WTC11 (cell line): ENCODE results near the gene GOLGB1. TPM values are rescaled to one million over a fixed set of nuclear protein-coding genes. Genes with fewer than 3 reads are reported as not detected.
"Not testable (repeated sequence)": the region's sequence is repeated elsewhere in the genome, so short reads cannot be mapped to it uniquely, and the experiment has no call there.

Experiments used
- ATAC-seq: fragments of 200-7000 bp; cut with Tn5 transposase; 2 replicates; pipeline ENCODE4 v1.10.0; 2021; ENCODE audit warnings: mild to moderate bottlenecking, moderate library complexity
- CTCF ChIA-PET: fragments of 300-600 bp; sonication (Branson Sonifier 250); formaldehyde crosslinking; loops from one replicate; lab custom pipeline; 2021; ENCODE audit warnings: antibody characterized with exemption; lab: Charles Lee
- POLR2A ChIA-PET: fragments of 350-600 bp; sonication (Branson Sonifier 250); formaldehyde crosslinking; loops from one replicate; lab custom pipeline; 2021; ENCODE audit warnings: antibody characterized with exemption; lab: Charles Lee
- DNase-seq: peaks from one replicate; pipeline ENCODE4 v3.0.0; 2021; ENCODE audit warnings: low spot score
- H3K27ac Mint-ChIP-seq: 2 replicates; pipeline ENCODE4 v1.8.0; 2021; ENCODE audit warnings: mixed read lengths
- H3K27me3 Mint-ChIP-seq: 2 replicates; pipeline ENCODE4 v1.8.0; 2021; ENCODE audit warnings: low read depth, mild to moderate bottlenecking, moderate library complexity, mixed read lengths
- H3K36me3 Mint-ChIP-seq: 2 replicates; pipeline ENCODE4 v1.8.0; 2021; ENCODE audit warnings: mixed read lengths
- H3K4me1 Mint-ChIP-seq: 2 replicates; pipeline ENCODE4 v1.8.0; 2022; ENCODE audit warnings: mixed read lengths
- H3K4me3 Mint-ChIP-seq: 2 replicates; pipeline ENCODE4 v1.8.0; 2021; ENCODE audit warnings: mild to moderate bottlenecking, moderate library complexity, mixed read lengths
- H3K9me3 Mint-ChIP-seq: 2 replicates; pipeline ENCODE4 v1.8.0; 2021; ENCODE audit warnings: mixed read lengths
- E2F1 ChIP-seq: sonication (generic); formaldehyde crosslinking; IDR thresholded peaks from 2 replicates; pipeline ENCODE4 v1.8.0; 2022; ENCODE audit warnings: mild to moderate bottlenecking, missing genetic modification reagents
- E2F4 ChIP-seq: sonication (generic); formaldehyde crosslinking; IDR thresholded peaks from 2 replicates; pipeline ENCODE4 v1.8.1; 2022; ENCODE audit warnings: low read depth, mild to moderate bottlenecking, moderate library complexity, missing genetic modification reagents, borderline replicate concordance
- ETV6 ChIP-seq: sonication (generic); formaldehyde crosslinking; IDR thresholded peaks from 2 replicates; pipeline ENCODE4 v1.8.1; 2022; ENCODE audit warnings: mild to moderate bottlenecking, missing genetic modification reagents
- GABPB1 ChIP-seq: sonication (generic); formaldehyde crosslinking; IDR thresholded peaks from 2 replicates; pipeline ENCODE4 v1.8.1; 2023; ENCODE audit warnings: mild to moderate bottlenecking, missing genetic modification reagents
- IRF2 ChIP-seq: sonication (generic); formaldehyde crosslinking; IDR thresholded peaks from 2 replicates; pipeline ENCODE4 v1.8.0; 2022; ENCODE audit warnings: low read depth, missing genetic modification reagents, borderline replicate concordance
- JUN ChIP-seq: sonication (generic); formaldehyde crosslinking; IDR thresholded peaks from 2 replicates; pipeline ENCODE4 v1.8.0; 2023; ENCODE audit warnings: mild to moderate bottlenecking, missing genetic modification reagents
- MAX ChIP-seq: sonication (generic); formaldehyde crosslinking; IDR thresholded peaks from 2 replicates; pipeline ENCODE4 v1.8.0; 2022; ENCODE audit warnings: mild to moderate bottlenecking, missing genetic modification reagents
- NFATC4 ChIP-seq: fragments of 250-450 bp; sonication (Bioruptor Pico); IDR thresholded peaks from 2 replicates; pipeline ENCODE4 v1.9.0; 2021; ENCODE audit warnings: mild to moderate bottlenecking
- NFYB ChIP-seq: sonication (generic); formaldehyde crosslinking; conservative IDR thresholded peaks from 2 replicates; pipeline ENCODE4 v1.8.0; 2022; ENCODE audit warnings: low read depth, missing genetic modification reagents
- NR1H2 ChIP-seq: sonication (generic); formaldehyde crosslinking; IDR thresholded peaks from 2 replicates; pipeline ENCODE4 v1.9.0; 2021; ENCODE audit warnings: mild to moderate bottlenecking, moderate library complexity, missing genetic modification reagents
- OVOL2 ChIP-seq: fragments of 250-450 bp; sonication (Bioruptor Pico); IDR thresholded peaks from 2 replicates; pipeline ENCODE4 v1.9.0; 2021; ENCODE audit warnings: mild to moderate bottlenecking, borderline replicate concordance
- RELA ChIP-seq: sonication (generic); formaldehyde crosslinking; IDR thresholded peaks from 2 replicates; pipeline ENCODE4 v1.8.1; 2022; ENCODE audit warnings: missing genetic modification reagents, mild to moderate bottlenecking, borderline replicate concordance
- SP1 ChIP-seq: sonication (generic); formaldehyde crosslinking; conservative IDR thresholded peaks from 2 replicates; pipeline ENCODE4 v1.8.1; 2022; ENCODE audit warnings: missing genetic modification reagents
- TEAD1 ChIP-seq: sonication (generic); formaldehyde crosslinking; IDR thresholded peaks from 2 replicates; pipeline ENCODE4 v1.8.0; 2022; ENCODE audit warnings: mild to moderate bottlenecking, missing genetic modification reagents
- ZBTB43 ChIP-seq: sonication (generic); formaldehyde crosslinking; IDR thresholded peaks from 2 replicates; pipeline ENCODE4 v1.8.1; 2023; ENCODE audit warnings: mild to moderate bottlenecking, missing genetic modification reagents
- ZNF396 ChIP-seq: fragments of 250-450 bp; sonication (Bioruptor Pico); IDR thresholded peaks from 2 replicates; pipeline ENCODE4 v1.8.0; 2021; ENCODE audit warnings: mild to moderate bottlenecking, moderate library complexity, borderline replicate concordance
- ZNF671 ChIP-seq: fragments of 250-450 bp; sonication (Bioruptor Pico); IDR thresholded peaks from 2 replicates; pipeline ENCODE4 v1.8.0; 2021; ENCODE audit warnings: mild to moderate bottlenecking
- total RNA-seq: library from RNA; stranded (reverse); gene quantifications from 3 replicates; pipeline ENCODE4 v1.2.3, GENCODE V29; 2021

GOLGB1 gene
- total RNA-seq, 1 experiment from 2014 or later: 33.8 TPM

GRCh38 chr3:121692010-121692699 lies 57.4 kb downstream of the GOLGB1 start:
- CTCF ChIA-PET: interaction anchor here (0.6 kb wide), 2 partner anchors 41 to 42 kb away, joined by 3 to 4 read pairs; no protein-coding TSS in a partner anchor
- H3K9me3 Mint-ChIP-seq: no peaks in the 10 kb centered on the region
- POLR2A ChIA-PET: no interaction called here
- H3K27me3 Mint-ChIP-seq: no peaks in the 10 kb centered on the region
- peaks cover 35% of the 10 kb centered on the region for H3K36me3 Mint-ChIP-seq
- no peak overlapping the region for H3K27ac Mint-ChIP-seq
- TF ChIP-seq TEAD1 (CRISPR knock-in tag): no peak
- no peaks in the 10 kb centered on the region for H3K4me1 Mint-ChIP-seq
- ATAC-seq (no peak), DNase-seq (no peak)
- H3K4me3 Mint-ChIP-seq: no peak overlapping the region

GRCh38 chr3:121690777-121691405 lies 58.6 kb downstream of the GOLGB1 start:
- no peaks in the 10 kb centered on the region for H3K4me1 Mint-ChIP-seq
- DNase-seq (no peak), ATAC-seq (no peak)
- no peak for TF ChIP-seq TEAD1 (CRISPR knock-in tag)
- TF ChIP-seq NFYB (CRISPR knock-in tag): no peak
- TF ChIP-seq ZNF396: no peak
- no peak for TF ChIP-seq NFATC4
- TF ChIP-seq ETV6 (CRISPR knock-in tag): no peak
- TF ChIP-seq OVOL2 (CRISPR knock-in tag): no peak
- no peak for TF ChIP-seq GABPB1 (CRISPR knock-in tag)
- no peak for TF ChIP-seq RELA (CRISPR knock-in tag)
- H3K36me3 Mint-ChIP-seq: peaks cover 43% of the 10 kb centered on the region
- no peak overlapping the region for H3K27ac Mint-ChIP-seq
- ChIA-PET POLR2A (no interaction called here), CTCF (no interaction called here)
- no peaks in the 10 kb centered on the region for H3K27me3 Mint-ChIP-seq
- H3K9me3 Mint-ChIP-seq: 0 out of 2 replicates have a peak, but pooled peaks cover 4% of the 10 kb centered on the region
- no peak overlapping the region for H3K4me3 Mint-ChIP-seq

GRCh38 chr3:121688747-121689146 lies 60.8 kb downstream of the GOLGB1 start:
- not testable (repeated sequence) for H3K4me3 Mint-ChIP-seq

GRCh38 chr3:121681792-121682191 lies 67.7 kb downstream of the GOLGB1 start:
- CTCF ChIA-PET: no interaction called here

More at GRCh38 chr3:121688747-121689146, 60.8 kb downstream of the GOLGB1 start:
- Mint-ChIP-seq H3K9me3 (peaks cover 16% of the 10 kb centered on the region), H3K36me3 (peaks cover 56% of the 10 kb centered on the region)
- H3K27me3 Mint-ChIP-seq, H3K4me1 Mint-ChIP-seq, CTCF ChIA-PET, DNase-seq, ATAC-seq, H3K27ac Mint-ChIP-seq, POLR2A ChIA-PET: not testable (repeated sequence)

GRCh38 chr3:121677141-121677540 lies 72.4 kb downstream of the GOLGB1 start:
- TF ChIP-seq ZNF671 (CRISPR knock-in tag): no peak
- ChIA-PET CTCF (no interaction called here), POLR2A (no interaction called here)
- Mint-ChIP-seq H3K9me3 (no peaks in the 10 kb centered on the region), H3K4me1 (no peaks in the 10 kb centered on the region), H3K36me3 (peaks cover 40% of the 10 kb centered on the region), H3K4me3 (no peak overlapping the region), H3K27ac (no peak overlapping the region), H3K27me3 (no peaks in the 10 kb centered on the region)
- no peak for DNase-seq
- no peak for ATAC-seq

More at GRCh38 chr3:121681792-121682191, 67.7 kb downstream of the GOLGB1 start:
- Mint-ChIP-seq H3K4me1 (peaks cover 4% of the 10 kb centered on the region), H3K4me3 (no peak overlapping the region), H3K36me3 (peaks cover 53% of the 10 kb centered on the region), H3K27ac (no peak overlapping the region), H3K9me3 (peaks cover 16% of the 10 kb centered on the region), H3K27me3 (no peaks in the 10 kb centered on the region)
- TF ChIP-seq E2F4 (CRISPR knock-in tag) (no peak), SP1 (CRISPR knock-in tag) (no peak)
- no peak for ATAC-seq
- DNase-seq: no peak
- POLR2A ChIA-PET: no interaction called here

- Mint-ChIP-seq H3K27ac (no peak overlapping the region), H3K4me3 (no peak overlapping the region), H3K4me1 (no peaks in the 10 kb centered on the region), H3K36me3 (peaks cover 28% of the 10 kb centered on the region), H3K9me3 (no peaks in the 10 kb centered on the region), H3K27me3 (no peaks in the 10 kb centered on the region)
- DNase-seq (no peak), ATAC-seq (no peak)
- ChIA-PET CTCF (no interaction called here), POLR2A (no interaction called here)
- TF ChIP-seq GABPB1 (CRISPR knock-in tag) (no peak), NR1H2 (CRISPR knock-in tag) (no peak), TEAD1 (CRISPR knock-in tag) (no peak), ZBTB43 (CRISPR knock-in tag) (no peak), E2F1 (CRISPR knock-in tag) (no peak), JUN (CRISPR knock-in tag) (no peak), IRF2 (no peak), SP1 (CRISPR knock-in tag) (no peak), MAX (CRISPR knock-in tag) (no peak)
Observed at GRCh38 chr3:121670676-121671075, 78.9 kb downstream of the GOLGB1 start.
